ENCODE measurements around the gene MEF2A. TPM values are rescaled to one million over a fixed set of nuclear protein-coding genes. Genes with fewer than 3 reads are reported as not detected.
"Not testable (repeated sequence)": the region's sequence is repeated elsewhere in the genome, so short reads cannot be mapped to it uniquely, and the experiment has no call there.

The MEF2A gene
- total RNA-seq, 1 donor from 2014 or later, result 46.3 TPM

DNA sequence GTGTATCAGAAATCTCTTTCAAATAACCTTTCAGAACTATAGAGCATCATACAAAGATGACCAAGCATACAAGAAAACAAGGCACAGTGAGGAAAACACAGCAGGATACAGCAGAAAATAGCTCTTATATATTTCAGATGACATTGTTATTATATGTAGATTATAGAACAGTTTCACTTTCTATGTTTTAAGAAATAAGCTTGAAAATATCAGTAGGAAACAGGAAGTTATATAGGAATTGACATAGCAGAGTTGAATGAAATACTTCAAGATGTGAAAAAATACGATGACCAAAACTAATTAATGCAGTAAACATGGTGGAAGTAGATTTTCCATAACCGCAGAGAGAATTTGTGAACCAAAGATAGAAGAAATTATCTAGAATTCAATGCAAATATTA is 92.2 kb downstream of the MEF2A start:
- no peak overlapping the region for H3K9ac ChIP-seq (ENCODE audit: low read length)
- peaks cover 6% of the 10 kb centered on the region for H3K79me2 ChIP-seq (ENCODE audit: insufficient read depth, low read length)
- TF ChIP-seq, protein P1, sequence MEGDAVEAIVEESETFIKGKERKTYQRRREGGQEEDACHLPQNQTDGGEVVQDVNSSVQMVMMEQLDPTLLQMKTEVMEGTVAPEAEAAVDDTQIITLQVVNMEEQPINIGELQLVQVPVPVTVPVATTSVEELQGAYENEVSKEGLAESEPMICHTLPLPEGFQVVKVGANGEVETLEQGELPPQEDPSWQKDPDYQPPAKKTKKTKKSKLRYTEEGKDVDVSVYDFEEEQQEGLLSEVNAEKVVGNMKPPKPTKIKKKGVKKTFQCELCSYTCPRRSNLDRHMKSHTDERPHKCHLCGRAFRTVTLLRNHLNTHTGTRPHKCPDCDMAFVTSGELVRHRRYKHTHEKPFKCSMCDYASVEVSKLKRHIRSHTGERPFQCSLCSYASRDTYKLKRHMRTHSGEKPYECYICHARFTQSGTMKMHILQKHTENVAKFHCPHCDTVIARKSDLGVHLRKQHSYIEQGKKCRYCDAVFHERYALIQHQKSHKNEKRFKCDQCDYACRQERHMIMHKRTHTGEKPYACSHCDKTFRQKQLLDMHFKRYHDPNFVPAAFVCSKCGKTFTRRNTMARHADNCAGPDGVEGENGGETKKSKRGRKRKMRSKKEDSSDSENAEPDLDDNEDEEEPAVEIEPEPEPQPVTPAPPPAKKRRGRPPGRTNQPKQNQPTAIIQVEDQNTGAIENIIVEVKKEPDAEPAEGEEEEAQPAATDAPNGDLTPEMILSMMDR (IDR thresholded peaks at IDR 0.05; ENCODE audit: insufficient read depth, low read depth, low read length), result no peak
- no peak for TF ChIP-seq EZH2 (IDR thresholded peaks at IDR 0.05; ENCODE audit: insufficient read depth, low read length)
- no peak overlapping the region for H3K27ac Mint-ChIP-seq (ENCODE audit: unreplicated experiment)
- no peaks in the 10 kb centered on the region for H3K27me3 ChIP-seq (ENCODE audit: insufficient read depth, low read length)
- DNase-seq (ENCODE audit: low read depth) (no peak), FAIRE-seq (peak; percentile 54)
- H4K20me1 ChIP-seq (ENCODE audit: insufficient read depth, low read length), result peaks cover 4% of the 10 kb centered on the region
- no peaks in the 10 kb centered on the region for H3K9me3 Mint-ChIP-seq (ENCODE audit: unreplicated experiment)
- H2AFZ ChIP-seq (ENCODE audit: low read depth, low read length), result no peak overlapping the region
- H3K4me3 ChIP-seq (ENCODE audit: insufficient read depth, low read depth, low read length), result no peak overlapping the region
- H3K4me1 Mint-ChIP-seq (ENCODE audit: low read depth, unreplicated experiment), result no peaks in the 10 kb centered on the region
- H3K27me3 Mint-ChIP-seq (ENCODE audit: low read depth, unreplicated experiment), result no peaks in the 10 kb centered on the region
- no peak overlapping the region for H3K4me3 Mint-ChIP-seq (ENCODE audit: unreplicated experiment)
- no peaks in the 10 kb centered on the region for H3K4me1 ChIP-seq (ENCODE audit: insufficient read depth, low read length)
- H3K4me2 ChIP-seq (ENCODE audit: low read length), result no peak overlapping the region
- H3K9me3 ChIP-seq (ENCODE audit: insufficient read depth, low read depth, low read length), result no peaks in the 10 kb centered on the region
- peaks cover 6% of the 10 kb centered on the region for H3K36me3 Mint-ChIP-seq (ENCODE audit: low read depth, unreplicated experiment)
- no peak overlapping the region for H3K27ac ChIP-seq (ENCODE audit: low read depth, low read length)
- no peaks in the 10 kb centered on the region for H3K36me3 ChIP-seq (ENCODE audit: insufficient read depth, low read length)

DNA sequence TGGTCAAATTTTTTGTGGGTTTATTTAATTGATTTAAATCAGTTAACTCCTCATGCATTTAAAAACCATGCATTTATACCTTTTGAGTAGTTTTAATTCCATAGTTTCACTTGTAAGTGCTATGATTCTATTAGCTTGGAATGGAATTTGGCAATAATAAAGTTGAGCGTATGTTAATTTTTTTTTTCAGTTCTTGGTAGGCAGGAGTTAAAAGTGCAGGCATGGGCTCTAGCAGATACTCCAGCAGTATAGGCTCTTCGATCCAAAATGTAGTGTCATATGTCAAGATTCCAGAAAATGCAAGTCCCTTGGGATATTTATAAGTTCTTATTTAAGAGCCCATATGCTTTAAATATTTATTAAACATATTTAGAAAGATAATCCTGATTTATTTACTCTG is 97.1 kb downstream of the MEF2A start:
- H4K20me1 ChIP-seq (ENCODE audit: insufficient read depth, low read length), result no peaks in the 10 kb centered on the region
- FAIRE-seq, result no peak
- no peak overlapping the region for H3K27ac ChIP-seq (ENCODE audit: low read depth, low read length)
- H3K9me3 ChIP-seq (ENCODE audit: insufficient read depth, low read depth, low read length), result no peaks in the 10 kb centered on the region
- no peaks in the 10 kb centered on the region for H3K79me2 ChIP-seq (ENCODE audit: insufficient read depth, low read length)
- TF ChIP-seq, protein P1 (IDR thresholded peaks at IDR 0.05; ENCODE audit: insufficient read depth, low read depth, low read length), result no peak
- no peak for TF ChIP-seq EZH2 (IDR thresholded peaks at IDR 0.05; ENCODE audit: insufficient read depth, low read length)
- H3K27me3 ChIP-seq (ENCODE audit: insufficient read depth, low read length), result no peaks in the 10 kb centered on the region
- no peaks in the 10 kb centered on the region for H3K27me3 Mint-ChIP-seq (ENCODE audit: low read depth, unreplicated experiment)
- H3K4me3 ChIP-seq (ENCODE audit: insufficient read depth, low read depth, low read length), result no peak overlapping the region
- peaks cover 12% of the 10 kb centered on the region for H3K36me3 Mint-ChIP-seq (ENCODE audit: low read depth, unreplicated experiment)
- peaks cover 4% of the 10 kb centered on the region for H3K36me3 ChIP-seq (ENCODE audit: insufficient read depth, low read length)
- H3K9ac ChIP-seq (ENCODE audit: low read length), result no peak overlapping the region
- no peak overlapping the region for H3K27ac Mint-ChIP-seq (ENCODE audit: unreplicated experiment)
- H3K4me1 ChIP-seq (ENCODE audit: insufficient read depth, low read length), result no peaks in the 10 kb centered on the region
- no peak overlapping the region for H2AFZ ChIP-seq (ENCODE audit: low read depth, low read length)
- no peak for DNase-seq (ENCODE audit: low read depth)
- H3K4me3 Mint-ChIP-seq (ENCODE audit: unreplicated experiment), result no peak overlapping the region
- H3K4me2 ChIP-seq (ENCODE audit: low read length), result no peak overlapping the region
- H3K4me1 Mint-ChIP-seq (ENCODE audit: low read depth, unreplicated experiment), result peaks cover 1% of the 10 kb centered on the region
- no peaks in the 10 kb centered on the region for H3K9me3 Mint-ChIP-seq (ENCODE audit: unreplicated experiment)

DNA sequence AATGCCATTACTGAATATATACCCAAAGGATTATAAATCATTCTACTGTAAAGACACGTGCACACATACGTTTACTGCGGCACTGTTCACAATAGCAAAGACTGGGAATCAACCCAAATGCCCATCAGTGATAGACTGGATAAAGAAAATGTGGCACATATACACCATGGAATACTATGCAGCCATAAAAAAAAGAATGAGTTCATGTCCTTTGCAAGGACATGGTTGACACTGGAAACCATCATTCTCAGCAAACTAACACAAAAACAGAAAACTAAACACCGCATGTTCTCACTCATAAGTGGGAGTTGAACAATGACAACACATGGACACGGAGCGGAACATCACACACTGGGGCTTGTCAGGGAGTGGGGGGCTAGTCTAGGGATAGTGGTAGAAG is 100.3 kb downstream of the MEF2A start:
- not testable (repeated sequence) for H3K4me1 ChIP-seq (ENCODE audit: insufficient read depth, low read length); H3K4me2 ChIP-seq (ENCODE audit: low read length); H3K79me2 ChIP-seq (ENCODE audit: insufficient read depth, low read length); DNase-seq (ENCODE audit: low read depth); H3K4me3 Mint-ChIP-seq (ENCODE audit: unreplicated experiment); H3K36me3 Mint-ChIP-seq (ENCODE audit: low read depth, unreplicated experiment); FAIRE-seq; H4K20me1 ChIP-seq (ENCODE audit: insufficient read depth, low read length); H3K9ac ChIP-seq (ENCODE audit: low read length); H3K27ac ChIP-seq (ENCODE audit: low read depth, low read length); H3K27me3 ChIP-seq (ENCODE audit: insufficient read depth, low read length); H3K4me1 Mint-ChIP-seq (ENCODE audit: low read depth, unreplicated experiment); H3K4me3 ChIP-seq (ENCODE audit: insufficient read depth, low read depth, low read length); H2AFZ ChIP-seq (ENCODE audit: low read depth, low read length); H3K27me3 Mint-ChIP-seq (ENCODE audit: low read depth, unreplicated experiment); H3K27ac Mint-ChIP-seq (ENCODE audit: unreplicated experiment); H3K36me3 ChIP-seq (ENCODE audit: insufficient read depth, low read length); H3K9me3 Mint-ChIP-seq (ENCODE audit: unreplicated experiment); H3K9me3 ChIP-seq (ENCODE audit: insufficient read depth, low read depth, low read length)
